Transverse colon (tissue), 4 donors: ENCODE results near the gene NUTM2G.
"Not testable (repeated sequence)": the region's sequence is repeated elsewhere in the genome, so short reads cannot be mapped to it uniquely, and the experiment has no call there.

Experiments used
- EP300 ChIP-seq: sonication (generic); formaldehyde crosslinking; IDR thresholded peaks from one replicate; pipeline ENCODE4 v1.6.1; 2017; ENCODE audit warnings: antibody characterized with exemption, low read depth
- POLR2A ChIP-seq: fragments of 450-650 bp; IDR thresholded peaks from one replicate; pipeline ENCODE4 v1.6.1; 2016; ENCODE audit warnings: antibody characterized with exemption, mild to moderate bottlenecking, moderate library complexity
- POLR2AphosphoS5 ChIP-seq, 3 donors: sonication (generic); formaldehyde crosslinking; IDR thresholded peaks; one replicate each; pipeline ENCODE4 v1.6.1; 2016; ENCODE audit warnings: antibody characterized with exemption in 3 of 3
- TF ChIP-seq, protein P1 (sequence below), 5 experiments: fragments of 200-600 bp in 3 of 5; fragments of 450-650 bp in 2 of 5; sonication (generic) in 3 of 5; IDR thresholded peaks; 1 replicate in 2 of 5; 2 replicates in 3 of 5; pipeline ENCODE4 v1.5.1; 2016 to 2017; ENCODE audit warnings: antibody characterized with exemption in 5 of 5, inconsistent platforms in 3 of 5, mild to moderate bottlenecking in 2 of 5, moderate library complexity in 1 of 5

GRCh38 chr9:96967591-96967990, 38.9 kb downstream of the NUTM2G start:
- TF ChIP-seq, protein P1, sequence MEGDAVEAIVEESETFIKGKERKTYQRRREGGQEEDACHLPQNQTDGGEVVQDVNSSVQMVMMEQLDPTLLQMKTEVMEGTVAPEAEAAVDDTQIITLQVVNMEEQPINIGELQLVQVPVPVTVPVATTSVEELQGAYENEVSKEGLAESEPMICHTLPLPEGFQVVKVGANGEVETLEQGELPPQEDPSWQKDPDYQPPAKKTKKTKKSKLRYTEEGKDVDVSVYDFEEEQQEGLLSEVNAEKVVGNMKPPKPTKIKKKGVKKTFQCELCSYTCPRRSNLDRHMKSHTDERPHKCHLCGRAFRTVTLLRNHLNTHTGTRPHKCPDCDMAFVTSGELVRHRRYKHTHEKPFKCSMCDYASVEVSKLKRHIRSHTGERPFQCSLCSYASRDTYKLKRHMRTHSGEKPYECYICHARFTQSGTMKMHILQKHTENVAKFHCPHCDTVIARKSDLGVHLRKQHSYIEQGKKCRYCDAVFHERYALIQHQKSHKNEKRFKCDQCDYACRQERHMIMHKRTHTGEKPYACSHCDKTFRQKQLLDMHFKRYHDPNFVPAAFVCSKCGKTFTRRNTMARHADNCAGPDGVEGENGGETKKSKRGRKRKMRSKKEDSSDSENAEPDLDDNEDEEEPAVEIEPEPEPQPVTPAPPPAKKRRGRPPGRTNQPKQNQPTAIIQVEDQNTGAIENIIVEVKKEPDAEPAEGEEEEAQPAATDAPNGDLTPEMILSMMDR (IDR thresholded peaks at IDR 0.05): not testable (repeated sequence)
- TF ChIP-seq POLR2AphosphoS5 (IDR thresholded peaks at IDR 0.05); POLR2A; EP300: not testable (repeated sequence)
